Endometrium (tissue), 2 donors: ENCODE results near the gene IHH.

Source experiments
- FAIRE-seq: peaks from 2 replicates; lab custom pipeline; 2012; peaks lifted over from hg19 to GRCh38; lab: Jason Lieb, UNC
- donor health status: control.
- donor health status: control.

Gene IHH

DNA sequence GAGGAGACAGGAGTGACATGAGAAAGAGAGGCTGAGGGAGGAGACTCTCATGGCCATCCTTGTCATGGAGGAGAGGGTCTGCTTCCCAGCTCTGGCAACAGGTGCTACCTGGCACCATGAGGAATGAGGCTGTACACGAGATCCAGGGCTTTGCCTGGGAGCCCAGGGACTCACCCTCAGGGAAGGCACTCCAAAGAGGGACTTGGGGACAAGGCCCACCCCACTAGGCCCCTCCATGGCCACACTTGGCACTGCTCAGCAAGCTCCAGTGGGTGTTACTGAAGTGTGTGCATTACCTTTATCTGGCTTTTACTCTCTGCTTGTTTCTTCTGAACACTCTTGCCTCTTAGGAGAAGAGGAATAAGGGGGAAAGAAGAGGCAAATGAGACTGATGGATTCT, 22.1 kb downstream of the IHH start:
- no peak for FAIRE-seq

DNA sequence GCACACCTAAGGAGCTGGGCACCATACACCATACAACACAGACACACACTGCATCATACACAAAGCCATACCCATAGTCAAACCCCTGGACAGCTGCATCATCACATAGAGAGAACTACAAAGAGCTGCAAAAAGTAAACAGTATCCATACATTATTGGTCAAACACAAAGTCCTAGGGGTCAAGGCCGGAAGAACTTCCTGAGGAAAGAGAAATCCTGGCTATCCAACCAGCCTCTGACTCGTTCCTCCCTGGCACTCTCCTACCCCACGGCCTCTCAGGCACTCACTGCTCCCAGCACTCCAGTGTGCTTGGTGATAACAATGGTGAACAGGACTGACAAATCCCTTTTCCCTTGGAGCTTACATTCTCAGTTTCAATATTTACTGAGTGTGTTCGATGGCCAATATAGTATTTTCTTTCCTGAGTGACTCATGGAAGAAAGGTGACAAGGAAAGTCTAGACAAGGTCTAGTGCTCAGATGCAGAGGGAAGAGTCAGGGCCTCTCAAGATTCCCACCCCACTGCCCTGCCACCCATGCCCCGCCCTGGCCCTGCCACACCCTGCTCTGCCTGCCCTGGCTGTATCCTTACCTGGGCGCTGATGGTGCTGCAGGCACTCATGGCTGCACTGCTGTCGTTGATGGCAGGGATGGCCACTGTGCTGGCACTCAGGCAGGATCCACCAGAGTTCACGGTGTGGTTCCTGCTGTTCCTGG, 22.8 kb downstream of the IHH start:
- FAIRE-seq = no peak

DNA sequence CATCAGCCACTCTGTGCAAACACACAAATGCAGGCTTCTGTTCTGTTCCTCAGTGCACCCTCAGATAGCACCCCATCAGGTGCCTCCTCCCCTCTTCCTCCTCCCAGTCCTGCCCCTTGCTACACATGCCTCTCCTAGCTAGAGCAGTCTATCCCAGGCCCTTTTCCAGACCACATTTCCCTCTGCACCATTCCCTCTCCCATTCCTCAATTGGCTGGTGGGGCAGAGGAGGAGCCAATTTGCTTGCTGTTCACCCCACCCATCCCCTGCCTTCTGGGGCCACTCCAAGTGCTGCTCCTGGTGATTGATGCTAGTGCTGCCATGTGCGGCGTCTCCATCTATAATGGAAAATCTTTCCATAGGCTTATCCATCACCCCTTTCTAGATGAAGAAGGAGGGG, 24.8 kb downstream of the IHH start:
- FAIRE-seq = no peak

DNA sequence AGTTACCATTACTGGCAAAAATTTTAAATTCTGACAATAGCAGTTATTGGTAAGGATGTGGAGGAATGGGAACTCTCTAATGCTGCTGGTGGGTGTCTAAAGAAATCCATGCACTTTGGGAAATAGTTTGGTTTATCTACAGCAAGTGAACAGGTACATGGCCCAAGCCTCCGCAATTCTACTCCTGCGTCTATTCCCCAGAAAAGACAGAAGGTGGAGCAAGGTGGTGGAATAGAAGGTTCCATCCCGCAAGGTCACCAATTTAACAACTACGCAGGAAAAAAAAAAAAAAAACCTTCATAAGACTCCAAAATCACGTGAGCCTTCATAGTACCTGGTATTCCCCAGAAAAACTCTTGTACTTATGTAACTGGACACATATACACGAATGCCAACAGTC, 25.9 kb downstream of the IHH start:
- no peak for FAIRE-seq

DNA sequence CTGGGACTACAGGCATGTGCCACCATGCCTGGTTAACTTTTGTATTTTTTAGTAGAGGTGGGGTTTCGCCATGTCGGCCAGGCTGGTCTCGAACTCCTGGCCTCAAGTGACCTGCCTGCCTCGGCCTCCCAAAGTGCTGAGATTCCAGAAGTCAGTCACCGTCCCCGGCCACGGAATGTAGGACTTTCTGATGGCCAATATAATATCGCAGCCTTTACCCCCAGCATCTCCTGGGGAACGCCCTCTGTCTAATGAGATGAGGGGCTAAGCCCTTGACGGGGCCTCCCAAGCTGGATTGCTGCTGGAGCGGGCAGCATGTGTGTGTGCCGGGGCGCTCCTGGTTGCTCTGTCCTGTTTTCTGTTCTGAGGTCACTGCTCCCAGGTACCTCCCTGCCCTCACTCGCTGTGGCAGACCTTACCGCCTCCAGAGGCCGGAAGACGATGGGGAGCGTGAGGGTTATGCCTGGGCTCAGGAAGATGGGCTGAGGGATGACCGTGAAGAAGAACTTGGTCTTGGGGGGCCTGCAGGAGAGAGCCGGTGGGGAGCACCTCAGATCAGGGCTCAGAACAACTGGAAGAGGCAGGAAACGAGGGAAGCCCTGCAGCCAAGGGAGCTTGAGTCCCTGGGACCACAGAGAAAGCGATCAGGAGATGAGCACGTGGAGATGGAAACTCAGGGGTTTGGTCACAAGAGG, 28.5 kb downstream of the IHH start:
- FAIRE-seq = no peak

DNA sequence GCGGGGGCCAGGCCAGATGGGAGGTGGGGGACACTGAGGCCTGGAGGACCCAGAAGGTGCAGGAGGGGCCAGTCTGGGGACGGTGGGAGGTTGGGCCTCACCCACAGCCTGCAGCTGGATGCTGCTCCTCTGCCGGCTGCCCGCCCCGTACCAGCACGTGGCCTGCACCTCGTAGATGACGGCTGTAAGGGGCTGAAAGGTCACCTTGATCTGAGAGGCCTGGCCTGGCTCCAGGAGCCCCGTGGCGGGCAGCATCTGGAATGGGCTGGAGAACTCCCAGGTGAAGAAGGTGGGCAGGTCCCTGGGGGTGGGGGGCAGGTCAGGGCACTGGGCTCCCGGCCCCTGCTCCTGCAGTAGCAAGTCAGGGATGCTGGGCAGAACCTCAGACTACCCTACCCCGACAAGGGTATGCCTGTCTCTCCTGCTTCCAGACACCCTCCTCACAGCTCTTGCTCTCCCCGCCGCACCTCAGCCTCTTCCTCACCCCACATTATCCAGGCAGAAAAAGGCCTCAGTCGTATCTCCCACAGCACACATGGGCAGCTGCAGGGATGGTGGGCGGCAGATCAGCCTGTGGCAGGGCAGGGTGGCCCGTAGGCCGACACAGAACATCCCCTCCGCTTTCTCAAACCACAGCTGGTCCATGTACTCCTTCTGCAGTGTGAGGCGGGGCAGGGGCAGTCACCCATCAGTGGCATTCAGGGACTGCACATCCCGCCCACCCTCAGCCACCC, 29.5 kb downstream of the IHH start:
- no peak for FAIRE-seq

DNA sequence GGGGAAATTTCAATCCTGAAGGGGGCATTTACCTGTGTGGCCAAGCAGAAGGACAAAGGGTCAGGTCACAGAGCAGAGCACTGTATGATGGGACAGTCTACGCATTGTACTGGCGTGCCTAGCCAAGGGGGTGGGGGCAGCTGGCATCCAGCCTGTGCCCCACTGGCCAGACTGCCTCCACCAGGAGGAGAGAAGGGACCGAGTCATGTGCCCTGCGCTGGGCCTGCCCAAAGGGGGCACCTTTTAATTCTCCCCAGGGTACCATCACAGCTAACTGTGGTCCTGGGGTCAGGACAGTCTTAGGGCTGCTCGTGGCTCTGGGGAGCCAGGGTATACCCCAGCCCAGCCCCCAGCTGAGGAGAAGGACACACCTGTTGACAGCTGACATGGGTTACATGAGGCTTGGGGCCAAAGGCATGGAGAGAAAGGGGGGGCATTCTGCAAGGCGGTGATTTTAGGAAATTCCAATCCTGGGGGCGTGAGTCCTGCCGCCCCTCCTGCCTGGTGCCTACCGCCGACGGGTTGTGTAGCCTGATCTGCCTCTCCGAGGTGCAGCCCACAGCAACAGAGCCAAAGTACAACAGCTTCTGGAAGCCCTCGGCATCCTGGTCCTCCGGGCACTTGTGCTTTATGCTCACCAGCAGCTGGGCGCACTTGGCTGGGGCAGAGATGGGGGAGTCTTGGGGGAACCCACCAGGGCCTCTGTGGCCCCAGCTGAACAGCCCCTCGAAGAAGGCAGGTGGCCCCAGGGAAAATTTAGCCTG, 30.4 kb downstream of the IHH start:
- no peak for FAIRE-seq

DNA sequence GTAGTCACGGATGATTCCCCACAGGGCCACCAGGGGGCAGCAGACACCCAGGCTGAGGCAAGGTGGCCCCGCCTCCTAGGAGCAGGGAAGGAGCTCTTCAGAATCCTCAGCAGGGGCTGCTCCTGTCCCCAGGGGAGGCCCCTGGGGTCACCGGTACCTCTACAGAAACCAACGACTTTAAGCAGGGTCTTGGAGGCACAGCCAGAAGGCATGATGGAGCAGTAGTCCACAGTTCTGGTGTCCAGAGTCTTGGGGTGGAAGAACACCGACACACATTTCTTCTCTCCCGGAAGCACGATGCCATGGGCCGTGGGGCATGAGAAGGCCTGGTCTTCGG, 30.9 kb downstream of the IHH start:
- no peak for FAIRE-seq

DNA sequence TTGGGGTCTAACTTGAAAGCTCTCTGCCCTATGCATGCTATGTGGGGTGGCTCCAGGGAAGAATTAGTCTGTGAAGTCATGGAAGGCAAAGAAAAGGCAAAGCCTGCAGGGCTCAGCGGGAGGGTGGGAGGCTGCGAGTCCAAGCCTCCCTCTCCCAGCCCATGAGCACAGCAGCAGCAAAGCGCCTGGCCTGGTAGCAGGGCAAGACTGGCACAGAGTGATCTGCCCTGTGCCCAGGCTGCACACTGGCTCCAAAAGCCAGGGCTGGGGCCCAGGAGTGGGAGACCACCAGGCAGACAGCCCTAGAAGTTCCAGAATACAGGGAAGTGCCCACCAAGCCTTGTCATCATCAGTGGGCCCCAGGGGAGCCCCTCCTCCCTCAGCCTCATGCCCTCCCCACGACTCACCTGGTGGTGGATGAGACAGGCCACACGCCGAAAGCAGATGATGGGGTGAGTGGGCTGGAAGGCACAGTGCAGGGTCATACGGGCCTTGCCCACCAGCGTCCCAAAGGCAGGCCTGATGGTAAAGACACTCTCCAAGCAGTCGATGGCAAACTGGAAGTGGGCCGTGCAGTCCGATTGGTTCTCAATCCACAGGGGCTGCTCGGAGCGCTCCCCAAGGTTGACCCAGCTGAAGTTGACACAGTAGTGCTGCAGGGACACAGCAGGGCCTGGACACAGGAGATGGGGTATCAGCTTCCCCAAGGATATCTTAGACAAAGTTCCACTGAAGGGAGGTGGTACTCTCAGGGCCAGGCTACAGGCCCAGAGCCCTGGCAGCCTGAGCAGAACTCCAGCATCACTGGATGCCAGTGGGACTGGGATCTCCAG, 31.5 kb downstream of the IHH start:
- no peak for FAIRE-seq

DNA sequence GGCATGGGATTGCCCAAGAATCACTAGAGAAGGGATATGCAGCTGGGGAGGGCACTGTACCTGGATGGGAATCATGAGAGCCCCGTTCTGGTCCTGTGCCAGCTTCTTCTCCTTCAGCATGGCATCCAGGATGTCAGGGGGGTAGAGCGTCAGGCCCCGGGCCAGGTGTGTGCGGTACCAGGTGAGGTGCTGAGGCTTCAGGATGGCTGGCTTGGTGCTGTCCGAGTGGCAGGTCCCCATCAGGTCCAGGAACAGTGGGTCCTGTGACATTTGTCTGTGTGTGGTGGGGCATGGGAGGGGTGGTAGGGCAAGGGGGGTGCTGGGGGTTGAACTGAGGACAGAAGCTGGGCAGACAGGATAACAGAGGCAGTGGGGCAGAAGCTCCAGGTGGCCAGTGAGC, 32.6 kb downstream of the IHH start:
- no peak for FAIRE-seq

DNA sequence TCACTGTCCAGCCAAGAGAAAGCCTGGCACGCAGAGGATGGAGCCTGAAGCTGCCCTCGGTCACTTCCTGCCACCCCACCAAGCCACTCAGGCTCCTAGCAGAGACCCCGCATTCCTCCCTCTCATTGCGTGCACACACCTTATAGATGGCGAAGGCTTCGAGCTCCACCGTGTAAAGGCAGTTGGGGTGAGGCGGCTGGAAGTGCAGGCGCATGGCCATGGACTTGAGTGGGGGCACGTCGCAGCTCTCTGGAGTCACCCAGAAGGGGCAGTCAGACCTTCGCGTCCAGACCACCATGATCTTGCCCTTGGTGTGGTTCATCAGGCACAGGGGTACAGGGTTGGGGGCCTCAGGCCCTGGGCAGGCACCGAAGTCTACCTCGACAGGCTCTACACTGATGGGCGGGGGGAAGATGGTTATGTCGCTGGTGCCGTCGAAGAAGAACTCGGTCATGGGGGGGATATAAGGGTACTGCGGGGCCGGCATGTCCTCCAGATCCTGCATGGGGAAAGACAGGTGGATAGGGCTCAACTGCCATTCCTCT, 33.1 kb downstream of the IHH start:
- FAIRE-seq = no peak

DNA sequence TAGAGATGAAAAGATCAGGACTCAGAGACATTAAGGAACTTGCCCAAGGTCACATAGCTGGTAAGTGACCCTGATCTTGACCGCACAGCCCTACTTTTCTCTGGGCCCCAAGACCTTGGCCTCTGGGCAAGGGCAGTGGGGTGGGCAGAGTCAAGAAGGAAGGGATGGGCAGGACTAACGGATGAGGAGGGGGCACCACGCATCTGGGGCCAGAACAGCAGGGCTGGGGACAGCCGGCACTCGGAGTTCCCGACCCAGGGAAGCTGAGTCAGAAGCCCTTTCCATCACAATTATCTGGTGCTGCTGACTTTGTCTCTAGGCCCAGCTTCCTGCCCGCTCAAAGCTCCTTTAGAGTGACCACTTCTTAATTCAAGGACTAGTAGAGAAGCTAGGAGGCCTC, 33.8 kb downstream of the IHH start:
- FAIRE-seq = no peak

DNA sequence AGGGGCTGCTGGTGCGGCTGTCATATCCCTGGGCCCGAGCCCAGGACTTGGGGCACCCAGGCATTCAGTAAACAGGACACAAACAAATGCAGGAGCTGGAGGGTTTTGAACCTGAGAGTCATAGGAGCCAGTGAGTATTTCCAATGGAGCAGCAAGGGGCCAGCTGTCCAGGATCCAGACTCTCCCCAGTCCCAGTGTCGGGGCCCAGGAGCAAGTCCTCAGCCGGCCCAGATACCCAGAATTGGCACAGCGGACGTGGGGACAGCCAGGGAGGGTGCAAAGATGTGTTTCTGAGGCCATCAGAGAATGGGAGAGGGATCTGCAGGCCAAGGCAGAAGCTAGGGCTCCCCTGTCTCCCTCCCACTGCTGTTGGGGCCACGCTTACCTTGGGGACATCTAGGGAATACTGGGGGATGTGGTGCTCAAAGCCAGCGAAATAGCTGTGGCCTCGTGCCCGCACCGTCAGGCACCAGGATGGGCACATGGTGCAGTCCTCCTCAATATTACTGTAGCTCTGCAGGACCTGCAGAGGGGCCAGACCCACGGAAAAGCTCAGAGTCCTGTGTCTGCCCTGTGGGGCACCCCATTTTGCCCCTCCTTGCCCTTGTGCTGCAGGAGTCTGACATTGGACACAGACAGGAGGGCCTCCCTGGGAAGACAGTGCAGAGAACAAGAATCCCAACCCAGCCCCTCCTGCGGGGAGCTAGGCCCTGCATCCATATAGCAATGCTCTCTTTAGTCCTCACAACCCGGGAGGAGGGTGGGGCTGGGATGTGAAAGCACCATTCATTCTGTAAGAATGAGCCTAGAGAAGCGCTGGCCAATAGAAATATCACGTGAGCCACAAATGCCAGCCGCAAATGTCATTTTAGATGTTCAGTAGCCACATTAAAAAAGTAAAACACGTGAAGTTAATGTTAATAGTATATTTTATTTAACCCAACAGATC, 34.8 kb downstream of the IHH start:
- no peak for FAIRE-seq

DNA sequence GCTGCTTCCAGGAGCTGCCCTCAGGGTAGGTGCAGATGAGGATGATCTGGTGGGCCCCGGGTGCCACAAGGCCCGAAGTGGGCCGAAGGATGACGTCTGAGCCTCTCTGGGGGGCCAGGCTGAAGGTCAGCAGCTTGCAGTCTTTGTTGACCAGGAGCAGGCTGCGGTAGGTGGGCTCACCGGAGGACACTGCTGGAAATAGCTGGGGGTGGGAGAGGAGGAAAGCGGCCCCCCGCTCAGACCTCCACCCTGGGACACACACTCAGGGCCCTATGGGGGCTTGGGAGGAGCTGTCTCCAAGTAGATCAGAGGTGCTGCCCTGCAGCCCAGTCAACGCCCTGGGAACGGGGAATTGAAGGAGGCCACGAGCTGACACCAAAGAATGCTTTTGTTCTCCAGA, 36.7 kb downstream of the IHH start:
- no peak for FAIRE-seq

DNA sequence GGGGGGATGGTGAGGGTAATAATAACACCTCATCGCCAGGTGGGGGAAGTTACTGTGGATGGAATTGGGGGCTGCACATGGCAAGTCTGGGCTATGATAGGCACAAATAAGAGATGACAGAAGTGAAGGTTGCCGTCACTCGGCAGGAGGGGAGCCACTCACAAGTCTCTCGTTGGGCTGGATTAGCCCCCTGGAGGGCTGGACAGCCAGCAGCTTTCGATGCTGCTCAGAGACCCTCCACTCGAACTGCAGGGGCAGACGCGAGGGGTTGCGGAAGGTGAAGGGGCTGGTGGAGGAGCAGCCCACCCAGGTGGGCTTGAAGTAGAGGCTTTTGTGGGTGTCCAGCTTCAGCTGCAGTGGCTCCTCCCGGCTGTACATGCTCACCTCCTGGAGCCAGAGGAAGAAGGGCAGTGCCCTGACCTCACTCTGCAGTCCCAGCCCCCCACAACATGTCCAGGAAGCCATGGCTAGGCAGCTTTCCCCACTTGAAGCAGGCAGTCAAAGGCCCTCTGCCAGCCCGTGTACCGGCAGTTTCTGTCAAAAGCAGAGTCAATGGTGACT, 37.6 kb downstream of the IHH start:
- FAIRE-seq = no peak

DNA sequence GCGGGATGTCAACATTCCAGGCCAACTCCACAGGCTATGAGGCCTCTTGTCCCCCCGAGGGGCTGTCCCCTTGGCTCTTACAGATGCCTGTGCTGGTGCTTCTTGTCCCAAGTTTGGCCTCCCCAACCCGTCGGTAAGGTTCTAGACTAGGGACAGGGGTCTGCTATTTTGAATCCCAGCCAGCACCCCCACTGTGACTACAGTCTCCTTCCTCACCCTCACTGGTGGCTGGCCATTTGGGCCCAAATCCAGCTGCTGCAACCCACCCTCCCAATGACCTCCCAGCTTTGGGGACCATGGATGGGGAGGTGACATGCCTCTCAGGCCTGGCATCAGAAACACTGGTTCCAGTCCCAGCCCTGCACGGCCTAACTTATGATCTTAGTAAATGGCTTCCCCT, 38.1 kb downstream of the IHH start:
- no peak for FAIRE-seq

DNA sequence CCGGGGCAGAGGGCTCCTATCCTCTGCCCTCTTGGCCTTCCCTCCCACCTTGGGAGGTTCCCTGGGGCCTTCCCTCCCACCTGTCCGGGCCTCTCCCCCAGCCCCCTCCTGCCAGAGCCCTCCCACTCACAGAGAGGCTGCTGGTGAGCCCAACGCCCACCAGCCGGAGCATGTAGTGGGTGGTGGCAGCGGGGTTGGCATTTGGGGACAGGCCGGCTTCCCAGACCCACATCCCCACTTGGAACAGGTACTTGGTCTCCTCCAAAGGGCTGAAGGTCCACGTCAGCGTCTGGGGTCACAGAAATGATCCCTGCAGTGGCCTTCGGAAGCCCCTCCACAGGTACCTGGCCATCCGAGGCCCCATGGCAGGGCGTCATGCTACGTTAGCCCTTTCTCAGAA, 38.7 kb downstream of the IHH start:
- FAIRE-seq = no peak

DNA sequence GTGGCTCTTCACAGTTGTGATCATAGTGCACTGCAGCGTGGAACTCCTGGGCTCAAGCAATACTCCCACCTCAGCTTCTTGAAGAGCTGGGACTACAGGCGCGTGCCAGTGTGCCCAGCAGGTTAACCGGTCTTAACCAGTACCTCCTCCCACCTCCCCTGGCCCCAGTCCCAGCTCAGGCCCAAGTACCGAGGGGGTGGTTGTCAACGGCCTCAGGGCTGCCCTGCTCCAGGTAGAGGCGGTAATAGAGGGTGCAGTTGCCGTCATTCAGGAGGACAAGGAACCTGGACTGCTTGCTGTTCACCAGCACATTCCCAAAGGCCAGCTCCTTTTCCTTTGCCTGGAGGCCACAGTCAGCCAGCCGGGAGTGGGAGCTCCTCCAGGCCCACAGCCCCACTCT, 39.1 kb downstream of the IHH start:
- no peak for FAIRE-seq

DNA sequence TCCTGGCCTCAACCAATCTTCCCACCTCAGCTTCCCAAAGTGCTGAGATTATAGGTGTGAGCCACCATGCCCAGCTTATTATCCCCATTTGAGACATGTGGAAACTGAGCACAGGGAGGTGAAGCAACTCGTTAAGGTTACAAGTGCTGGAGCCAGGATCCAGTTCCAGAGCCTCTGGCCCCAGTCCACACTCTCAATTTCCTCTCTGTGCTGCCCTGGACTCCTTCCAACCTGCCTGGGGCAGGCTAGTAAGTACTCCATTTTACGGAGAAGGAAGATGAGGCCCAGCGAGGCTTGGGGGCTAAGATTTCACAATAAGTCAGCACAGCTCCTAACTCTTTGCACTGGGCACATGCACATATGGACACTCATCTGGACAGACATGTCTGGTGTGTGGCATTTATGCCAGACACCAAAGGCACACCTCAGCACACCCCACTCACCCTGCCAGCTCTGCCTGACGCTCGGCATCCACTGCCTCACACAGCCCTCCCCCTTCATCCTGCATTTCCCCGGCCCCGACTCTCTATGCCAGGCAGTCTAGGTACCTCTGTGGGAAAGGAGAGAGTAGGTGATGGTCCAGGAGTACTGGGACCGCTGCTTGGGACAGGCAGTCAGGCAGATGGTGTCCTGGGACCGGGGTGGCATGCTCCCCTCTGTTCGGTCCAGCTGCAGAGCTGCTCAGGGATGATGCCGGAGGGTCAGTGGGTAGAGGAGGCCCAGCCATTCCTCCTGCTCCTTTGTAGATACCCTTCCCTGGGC, 39.9 kb downstream of the IHH start:
- FAIRE-seq = no peak
